Tibial artery (tissue), 4 donors: ENCODE results near the gene SRSF11.

Source experiments
- DNase-seq, 2 donors: peaks; one replicate each; pipeline ENCODE4 v3.0.0-alpha.2; 2019
- H3K27ac ChIP-seq, 2 donors: fragments of 200-600 bp; sonication (generic) in 1 of 2; 1 replicate in 1 of 2; 2 replicates in 1 of 2; pipeline ENCODE4 v1.5.1; 2018 to 2019; ENCODE audit warnings: mild to moderate bottlenecking in 1 of 2
- H3K27me3 ChIP-seq, 2 donors: fragments of 200-600 bp; sonication (generic) in 1 of 2; one replicate each; pipeline versions ENCODE4 v1.5.1 to v1.6.0; 2016 to 2019
- H3K36me3 ChIP-seq, 3 donors: fragments of 200-600 bp; sonication (generic) in 2 of 3; one replicate each; pipeline ENCODE4 v1.5.1; 2016 to 2019; ENCODE audit warnings: mild to moderate bottlenecking in 2 of 3
- H3K4me1 ChIP-seq, 4 donors: fragments of 200-600 bp; sonication (generic) in 2 of 4; 1 replicate in 3 of 4; 2 replicates in 1 of 4; pipeline ENCODE4 v1.5.1; 2016 to 2019
- H3K4me3 ChIP-seq, 2 donors: fragments of 200-600 bp; sonication (generic) in 1 of 2; 1 replicate in 1 of 2; 2 replicates in 1 of 2; pipeline ENCODE4 v1.5.1; 2018 to 2019; ENCODE audit warnings: mild to moderate bottlenecking in 2 of 2
- H3K9me3 ChIP-seq, 3 donors: fragments of 200-600 bp; sonication (generic) in 1 of 3; one replicate each; pipeline ENCODE4 v1.5.1; 2016 to 2019
- intact Hi-C: fragments of 100-400 bp; cut with DNase I; formaldehyde crosslinking; loops from one replicate; pipeline ENCODE4 v1.15.0; 2023; ENCODE audit warnings: low total_unique reads
- TF ChIP-seq, protein P1 (sequence below), 2 experiments: fragments of 200-600 bp in 1 of 2; fragments of 450-650 bp in 1 of 2; IDR thresholded peaks; one replicate each; pipeline ENCODE4 v1.5.1; 2017 to 2019; ENCODE audit warnings: antibody characterized with exemption in 2 of 2, mild to moderate bottlenecking in 1 of 2, moderate library complexity in 1 of 2

SRSF11 gene

DNA sequence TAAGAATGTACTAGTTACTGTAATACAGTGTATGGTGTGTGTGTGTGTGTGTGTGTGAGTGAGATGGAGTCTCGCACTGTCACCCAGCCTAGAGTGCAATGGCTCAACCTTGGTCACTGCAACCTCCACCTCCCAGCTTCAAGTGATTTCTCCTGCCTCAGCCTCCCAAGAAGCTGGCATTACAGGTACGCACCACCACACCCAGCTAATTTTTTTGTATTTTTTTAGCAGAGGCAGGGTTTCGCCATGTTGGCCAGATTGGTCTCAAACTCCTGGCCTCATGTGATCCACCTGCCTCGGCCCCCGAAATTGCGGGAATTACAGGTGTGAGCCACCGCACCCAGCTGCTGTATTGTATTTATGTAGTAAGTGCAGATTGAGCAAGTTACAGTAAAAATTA is 12.9 kb upstream of the SRSF11 start:
- intact Hi-C loops, result loop anchor here (10.0 kb wide), 1 partner anchor 147 kb away; the partner anchor contains the start of gene ANKRD13C

DNA sequence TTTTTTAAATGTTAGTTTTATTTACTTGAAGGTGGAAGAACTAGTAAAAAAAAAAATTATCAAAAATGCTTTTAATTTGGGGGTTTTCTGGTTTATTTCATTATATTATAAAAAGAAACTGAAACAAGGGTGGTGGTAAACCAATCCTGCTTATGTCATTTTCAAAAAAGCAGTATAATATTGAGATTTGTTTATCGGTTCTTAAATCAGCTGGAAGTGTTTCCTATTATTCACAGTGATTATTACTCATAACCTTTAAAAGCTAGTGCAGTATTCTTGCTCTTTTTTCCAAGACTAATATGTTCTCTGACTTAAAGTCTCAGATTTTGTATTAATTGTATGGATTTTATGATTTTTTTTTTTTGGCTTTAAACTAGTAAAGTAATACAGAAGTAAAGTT is 10.4 kb upstream of the SRSF11 start:
- no peak for DNase-seq
- intact Hi-C loops, result no loop called here
- TF ChIP-seq, protein P1, sequence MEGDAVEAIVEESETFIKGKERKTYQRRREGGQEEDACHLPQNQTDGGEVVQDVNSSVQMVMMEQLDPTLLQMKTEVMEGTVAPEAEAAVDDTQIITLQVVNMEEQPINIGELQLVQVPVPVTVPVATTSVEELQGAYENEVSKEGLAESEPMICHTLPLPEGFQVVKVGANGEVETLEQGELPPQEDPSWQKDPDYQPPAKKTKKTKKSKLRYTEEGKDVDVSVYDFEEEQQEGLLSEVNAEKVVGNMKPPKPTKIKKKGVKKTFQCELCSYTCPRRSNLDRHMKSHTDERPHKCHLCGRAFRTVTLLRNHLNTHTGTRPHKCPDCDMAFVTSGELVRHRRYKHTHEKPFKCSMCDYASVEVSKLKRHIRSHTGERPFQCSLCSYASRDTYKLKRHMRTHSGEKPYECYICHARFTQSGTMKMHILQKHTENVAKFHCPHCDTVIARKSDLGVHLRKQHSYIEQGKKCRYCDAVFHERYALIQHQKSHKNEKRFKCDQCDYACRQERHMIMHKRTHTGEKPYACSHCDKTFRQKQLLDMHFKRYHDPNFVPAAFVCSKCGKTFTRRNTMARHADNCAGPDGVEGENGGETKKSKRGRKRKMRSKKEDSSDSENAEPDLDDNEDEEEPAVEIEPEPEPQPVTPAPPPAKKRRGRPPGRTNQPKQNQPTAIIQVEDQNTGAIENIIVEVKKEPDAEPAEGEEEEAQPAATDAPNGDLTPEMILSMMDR (IDR thresholded peaks at IDR 0.05), result no peak
- Histone ChIP-seq H3K4me1 (peaks cover 0 to 62% (median 27%) of the 10 kb centered on the region in 4 donors), H3K27ac (no peak overlapping the region), H3K9me3 (no peaks in the 10 kb centered on the region), H3K27me3 (no peaks in the 10 kb centered on the region), H3K36me3 (peaks cover 0 to 11% (median 4%) of the 10 kb centered on the region in 3 donors), H3K4me3 (no peak overlapping the region)

More for the DNA sequence above, 12.9 kb upstream of the SRSF11 start:
- Histone ChIP-seq H3K9me3 (no peaks in the 10 kb centered on the region), H3K4me1 (peaks cover 0 to 65% (median 29%) of the 10 kb centered on the region in 4 donors), H3K27me3 (no peaks in the 10 kb centered on the region), H3K36me3 (peaks cover 0 to 8% (median 0%) of the 10 kb centered on the region in 3 donors), H3K27ac (no peak overlapping the region), H3K4me3 (no peak overlapping the region)
- no peak for DNase-seq
- TF ChIP-seq, protein P1 (IDR thresholded peaks at IDR 0.05), result no peak

DNA sequence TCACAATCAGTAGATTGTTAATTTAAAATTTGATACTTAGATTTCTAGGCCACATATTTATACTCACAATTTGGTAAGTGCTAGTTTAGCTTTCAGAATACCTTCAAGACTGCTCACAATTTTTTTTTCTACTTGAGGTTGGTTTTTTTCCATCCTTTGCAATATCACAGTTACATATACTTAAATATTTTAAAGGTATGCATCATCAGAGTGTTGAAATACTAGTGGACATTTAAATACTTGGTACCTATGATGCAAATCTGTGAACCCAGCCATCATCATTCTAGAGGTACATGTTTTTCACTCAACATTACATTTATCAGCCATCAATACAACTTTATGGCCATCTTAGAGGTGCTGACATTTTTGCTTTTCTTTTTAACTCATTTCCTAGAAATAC is 9.6 kb upstream of the SRSF11 start:
- no peak for DNase-seq
- intact Hi-C loops, result no loop called here

DNA sequence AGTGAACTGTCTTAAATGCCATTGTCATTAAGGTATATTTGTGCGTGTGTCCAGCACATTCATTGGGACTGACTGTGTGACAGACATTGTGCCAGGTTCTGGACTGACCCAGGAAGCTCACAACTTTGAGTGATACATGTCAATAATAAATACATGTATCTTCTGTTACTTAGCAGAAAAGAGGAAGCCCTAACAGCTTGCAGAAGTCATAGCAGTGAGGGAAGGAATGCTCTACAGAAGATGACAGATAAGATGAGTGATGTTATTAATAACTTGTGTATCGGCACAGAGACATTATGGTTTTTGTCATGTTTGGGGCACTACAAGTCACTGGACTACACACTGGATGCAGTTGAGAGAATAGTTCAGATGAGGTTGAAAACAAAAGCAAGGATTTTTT is 1.2 kb upstream of the SRSF11 start:
- Histone ChIP-seq H3K27ac (peak overlapping the region in 1 of 2 donors; percentile 93), H3K4me3 (no peak overlapping the region), H3K4me1 (peaks cover 0 to 37% (median 28%) of the 10 kb centered on the region in 4 donors), H3K27me3 (no peaks in the 10 kb centered on the region), H3K9me3 (no peaks in the 10 kb centered on the region), H3K36me3 (peaks cover 3 to 22% (median 12%) of the 10 kb centered on the region in 3 donors)
- intact Hi-C loops, result loop anchor here (10.0 kb wide), 2 partner anchors 125 to 195 kb away; partner anchors contain the start of gene CTH
- TF ChIP-seq, protein P1 (IDR thresholded peaks at IDR 0.05), result no peak
- DNase-seq, result no peak

More for the DNA sequence above, 9.6 kb upstream of the SRSF11 start:
- no peak overlapping the region for H3K27ac ChIP-seq
- H3K4me3 ChIP-seq, result no peak overlapping the region
- peaks cover 0 to 58% (median 26%) of the 10 kb centered on the region in 4 donors for H3K4me1 ChIP-seq
- TF ChIP-seq, protein P1 (IDR thresholded peaks at IDR 0.05), result no peak
- H3K9me3 ChIP-seq, result no peaks in the 10 kb centered on the region
- H3K36me3 ChIP-seq, result peaks cover 0 to 18% (median 6%) of the 10 kb centered on the region in 3 donors
- H3K27me3 ChIP-seq, result no peaks in the 10 kb centered on the region

DNA sequence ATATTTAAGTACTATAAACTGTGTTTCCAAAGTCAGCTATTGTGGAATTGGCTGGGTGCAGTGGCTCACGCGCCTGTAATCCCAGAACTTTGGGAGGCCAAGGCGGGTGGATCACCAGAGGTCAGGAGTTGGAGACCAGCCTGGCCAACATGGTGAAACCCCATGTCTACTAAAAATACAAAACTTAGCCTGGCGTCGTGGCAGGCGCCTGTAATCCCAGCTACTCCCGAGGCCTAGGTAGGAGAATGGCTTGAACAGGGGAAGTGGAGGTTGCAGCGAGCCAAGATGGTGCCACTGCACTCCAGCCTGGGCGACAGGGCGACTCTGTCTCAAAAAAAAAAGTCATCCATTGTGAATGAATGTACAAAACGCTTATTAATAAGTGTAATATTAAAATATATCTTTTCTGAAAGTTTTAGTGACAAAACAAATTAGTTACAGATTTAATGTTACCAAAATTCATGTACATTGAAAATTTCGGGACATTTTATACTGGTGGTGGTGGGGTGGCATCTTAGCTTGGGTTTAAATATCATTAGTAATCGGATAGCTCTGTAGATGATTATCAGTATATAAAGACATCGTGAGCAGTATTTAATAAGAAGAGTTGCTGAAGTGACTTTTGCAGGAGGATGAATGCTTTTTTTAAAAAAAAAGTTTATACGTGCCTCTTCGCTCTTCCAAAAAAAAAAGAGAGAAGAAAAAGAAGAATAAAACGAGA is 503 bp upstream of the SRSF11 start:
- intact Hi-C loops, result loop anchor here (10.0 kb wide), 2 partner anchors 124 to 194 kb away; partner anchors contain the start of gene CTH
- peak overlapping the region; percentile 74 to 81 for H3K4me3 ChIP-seq

More for the DNA sequence above, 503 bp upstream of the SRSF11 start:
- Histone ChIP-seq H3K4me1 (peaks cover 0 to 44% (median 28%) of the 10 kb centered on the region in 4 donors), H3K9me3 (no peaks in the 10 kb centered on the region), H3K36me3 (peaks cover 3 to 27% (median 10%) of the 10 kb centered on the region in 3 donors), H3K27me3 (no peaks in the 10 kb centered on the region), H3K27ac (peak overlapping the region; percentile 93 to 98)
- TF ChIP-seq, protein P1 (IDR thresholded peaks at IDR 0.05), result no peak
- no peak for DNase-seq
